HepG2 (cell line): ENCODE measurements around the gene ANAPC16. TPM values are rescaled to one million over a fixed set of nuclear protein-coding genes. Genes with fewer than 3 reads are reported as not detected.

Experiments used
- ATAC-seq: fragments of 200-7000 bp; cut with Tn5 transposase; 3 replicates; pipeline ENCODE4 v1.9.1; 2020; ENCODE audit warnings: mild to moderate bottlenecking, moderate library complexity
- BruUV-seq: library from RNA; stranded (reverse); fragments of 400-500 nt; replicated peaks from 2 replicates; lab custom pipeline; 2021; lab: Mats Ljungman, UMichigan
- CTCF ChIA-PET: fragments of 300-600 bp; formaldehyde crosslinking; extraction: SDS; loops from one replicate; lab custom pipeline; 2021; ENCODE audit warnings: low total read pairs, inconsistent platforms, low intra/inter-chr PET ratio; lab: Yijun Ruan, JAX
- POLR2A ChIA-PET: fragments of 350-600 bp; sonication (Branson Sonifier 250); formaldehyde crosslinking; loops from one replicate; lab custom pipeline; 2020; ENCODE audit warnings: antibody characterized with exemption, inconsistent platforms; lab: Yijun Ruan, JAX
- DNase-seq: peaks from one replicate; pipeline ENCODE4 v3.0.0-alpha.2; 2015; ENCODE audit warnings: low spot score
- FAIRE-seq: peaks from 3 replicates; lab custom pipeline; 2011; peaks lifted over from hg19 to GRCh38; lab: Jason Lieb, UNC
- H2AFZ ChIP-seq: one replicate; pipeline ENCODE4 v1.6.1; 2011; ENCODE audit warnings: low read length, inconsistent platforms
- H3K27ac ChIP-seq: fragments of 300-600 bp; 3 replicates; pipeline ENCODE4 v1.8.0; 2011; ENCODE audit warnings: mixed run types, mild to moderate bottlenecking, mixed read lengths, low read length, inconsistent platforms; ENCODE audit not compliant: insufficient read depth; ENCODE audit errors: extremely low read length
- H3K27me3 ChIP-seq, 2 experiments: fragments of 200-600 bp in 1 of 2; 2 replicates in 1 of 2; 3 replicates in 1 of 2; pipeline versions ENCODE4 v1.6.0 to v1.8.0; 2011; ENCODE audit warnings: low read length in 2 of 2, mild to moderate bottlenecking in 2 of 2, moderate library complexity in 2 of 2, inconsistent platforms in 1 of 2; ENCODE audit not compliant: insufficient read depth in 2 of 2, control insufficient read depth in 1 of 2
- H3K36me3 ChIP-seq, 2 experiments: fragments of 200-600 bp in 1 of 2; replicated peaks in 1 of 2; 2 replicates in 1 of 2; 3 replicates in 1 of 2; pipeline versions ENCODE4 v1.5.1 to v1.8.0; 2011; ENCODE audit warnings: low read length in 2 of 2, inconsistent platforms in 1 of 2; ENCODE audit not compliant: insufficient read depth in 2 of 2, control insufficient read depth in 1 of 2
- H3K4me1 ChIP-seq: 2 replicates; pipeline ENCODE4 v1.5.1; 2012; ENCODE audit warnings: low read length, inconsistent platforms; ENCODE audit not compliant: insufficient read depth
- H3K4me2 ChIP-seq: 2 replicates; pipeline ENCODE4 v1.6.0; 2011; ENCODE audit warnings: low read depth, low read length, inconsistent platforms
- H3K4me3 ChIP-seq, 3 experiments: fragments of 200-600 bp in 1 of 3; sonication (generic), shearing (Covaris generic) in 1 of 3; replicated peaks in 1 of 3; 2 replicates each; pipeline ENCODE4 v1.5.1; 2011 to 2016; ENCODE audit warnings: low read length in 3 of 3, inconsistent platforms in 2 of 3, low read depth in 2 of 3, mild to moderate bottlenecking in 2 of 3, control low read depth in 1 of 3, mixed read lengths in 1 of 3; ENCODE audit not compliant: insufficient read depth in 1 of 3
- H3K79me2 ChIP-seq: one replicate; pipeline ENCODE4 v1.6.1; 2011; ENCODE audit warnings: low read length, inconsistent platforms; ENCODE audit not compliant: insufficient read depth
- H3K9ac ChIP-seq: 2 replicates; pipeline ENCODE4 v1.6.0; 2011; ENCODE audit warnings: mild to moderate bottlenecking, low read depth, low read length, inconsistent platforms; ENCODE audit not compliant: insufficient read depth
- H3K9me3 ChIP-seq: 2 replicates; pipeline ENCODE4 v1.5.1; 2012; ENCODE audit warnings: mild to moderate bottlenecking, low read length
- H4K20me1 ChIP-seq: 2 replicates; pipeline ENCODE4 v1.6.0; 2011; ENCODE audit warnings: inconsistent platforms, mild to moderate bottlenecking, low read length, moderate library complexity; ENCODE audit not compliant: insufficient read depth
- KMT2B ChIP-seq: IDR thresholded peaks from 2 replicates; pipeline ENCODE4 v1.6.1; 2016; ENCODE audit warnings: missing genetic modification reagents, missing compliant biosample characterization
- MATR3 ChIP-seq: sonication (generic); formaldehyde crosslinking; IDR thresholded peaks from 2 replicates; pipeline ENCODE4 v1.4.0; 2020; ENCODE audit warnings: missing genetic modification reagents
- PAWR ChIP-seq: sonication (generic); formaldehyde crosslinking; IDR thresholded peaks from 2 replicates; pipeline ENCODE4 v1.4.0; 2020; ENCODE audit warnings: missing genetic modification reagents, mild to moderate bottlenecking, borderline replicate concordance
- PRMT3 ChIP-seq: sonication (generic); formaldehyde crosslinking; IDR thresholded peaks from 2 replicates; pipeline ENCODE4 v1.8.1; 2022; ENCODE audit warnings: low read depth, mild to moderate bottlenecking, moderate library complexity, missing genetic modification reagents, borderline replicate concordance
- PTBP1 ChIP-seq: fragments of 200-400 bp; formaldehyde crosslinking; IDR thresholded peaks from 2 replicates; pipeline ENCODE4 v1.6.1; 2018; ENCODE audit warnings: low read length, low read depth; ENCODE audit not compliant: poor library complexity, severe bottlenecking
- WGBS: methylation state at CpG from one replicate; pipeline ENCODE4 v1.1.6; 2017; ENCODE audit warnings: low lambda C conversion rate; 5-methylcytosine and 5-hydroxymethylcytosine counted together
- in situ Hi-C: cut with HindIII; loops from 2 replicates; pipeline ENCODE4 v1.10.0; 2017; ENCODE audit warnings: low pct_unique_long_range_greater_than_20kb; ENCODE audit not compliant: extremely low pct_ligation_motif_present
- intact Hi-C: fragments of 100-400 bp; cut with micrococcal nuclease; formaldehyde crosslinking; loops from one replicate; pipeline ENCODE4 v1.10.0; 2022; ENCODE audit not compliant: unreplicated experiment
- polyA plus RNA-seq, 8 experiments: library from polyadenylated mRNA; depleted of rRNA in 3 of 8; stranded (reverse) in 7 of 8; unstranded in 1 of 8; fragments of >200 nt; fragmentation: Illumina TruSeq in 4 of 8; extraction: Trizol in 4 of 8; gene quantifications; 2 replicates each; pipeline versions ENCODE4 v1.2.1 to v1.2.3, GENCODE V29; 2011 to 2016; ENCODE audit warnings: low read depth in 4 of 8, missing spikeins in 1 of 8, mixed read lengths in 1 of 8; ENCODE audit not compliant: insufficient read depth in 1 of 8
- total RNA-seq, 5 experiments: library from RNA; depleted of rRNA; stranded (reverse); fragments of >200 nt; fragmentation: Illumina TruSeq; extraction: Trizol; gene quantifications; 2 replicates each; pipeline ENCODE4 v1.2.3, GENCODE V29; 2016; ENCODE audit warnings: low read depth in 1 of 5
- TF ChIP-seq, protein P1 (sequence below), 2 experiments: fragments of 450-650 bp in 1 of 2; sonication (generic) in 1 of 2; formaldehyde crosslinking; IDR thresholded peaks; 2 replicates each; pipeline versions ENCODE4 v1.5.0 to v1.8.0; 2020 to 2022; ENCODE audit warnings: mild to moderate bottlenecking in 1 of 2, missing genetic modification reagents in 1 of 2
- TF ChIP-seq, protein P2 (sequence below): sonication (generic); formaldehyde crosslinking; IDR thresholded peaks from 2 replicates; pipeline ENCODE4 v1.4.0; 2020; ENCODE audit warnings: missing genetic modification reagents

Gene ANAPC16
- total and polyA plus RNA-seq, 2 of the 13 experiments (the other 11 are each of a cell fraction or from before 2014, with no cell fraction given): 74.8 to 89.4 TPM

DNA sequence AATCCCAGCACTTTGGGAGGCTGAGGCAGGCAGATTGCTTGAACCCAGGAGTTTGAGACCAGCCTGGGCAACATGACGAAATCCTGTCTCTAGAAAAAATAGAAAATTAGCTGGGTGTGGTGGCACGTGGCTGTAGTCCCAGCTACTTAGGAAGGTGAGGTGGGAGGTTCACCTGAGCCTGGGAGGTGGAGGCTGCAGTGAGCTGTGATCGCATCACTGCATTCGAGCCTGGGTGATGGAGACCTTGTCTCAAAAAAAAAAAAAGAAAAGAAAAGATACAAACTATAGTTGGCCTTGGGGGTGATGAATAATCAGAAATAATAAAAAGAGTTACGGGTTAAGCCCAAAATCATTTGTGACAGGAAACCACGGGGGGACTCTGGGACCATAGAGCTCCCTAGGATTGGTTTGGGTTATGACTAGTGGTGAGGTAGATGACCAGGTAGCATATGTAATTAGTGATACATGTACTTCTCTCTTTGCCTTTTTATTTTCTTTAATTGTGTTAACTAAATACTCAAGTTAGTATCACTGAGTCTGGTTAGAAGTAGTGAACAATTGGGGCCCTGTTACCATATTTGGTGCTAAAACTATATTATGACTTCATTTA, 10.7 kb downstream of the ANAPC16 start:
- ATAC-seq (no peak), FAIRE-seq (no peak), DNase-seq (no peak)
- H4K20me1 ChIP-seq: no peaks in the 10 kb centered on the region
- no peak for TF ChIP-seq KMT2B
- TF ChIP-seq, protein P1, sequence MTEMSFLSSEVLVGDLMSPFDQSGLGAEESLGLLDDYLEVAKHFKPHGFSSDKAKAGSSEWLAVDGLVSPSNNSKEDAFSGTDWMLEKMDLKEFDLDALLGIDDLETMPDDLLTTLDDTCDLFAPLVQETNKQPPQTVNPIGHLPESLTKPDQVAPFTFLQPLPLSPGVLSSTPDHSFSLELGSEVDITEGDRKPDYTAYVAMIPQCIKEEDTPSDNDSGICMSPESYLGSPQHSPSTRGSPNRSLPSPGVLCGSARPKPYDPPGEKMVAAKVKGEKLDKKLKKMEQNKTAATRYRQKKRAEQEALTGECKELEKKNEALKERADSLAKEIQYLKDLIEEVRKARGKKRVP (CRISPR knock-in tag; IDR thresholded peaks at IDR 0.05): no peak
- TF ChIP-seq PRMT3 (CRISPR knock-in tag): no peak
- no peak for TF ChIP-seq PTBP1
- TF ChIP-seq, protein P2, sequence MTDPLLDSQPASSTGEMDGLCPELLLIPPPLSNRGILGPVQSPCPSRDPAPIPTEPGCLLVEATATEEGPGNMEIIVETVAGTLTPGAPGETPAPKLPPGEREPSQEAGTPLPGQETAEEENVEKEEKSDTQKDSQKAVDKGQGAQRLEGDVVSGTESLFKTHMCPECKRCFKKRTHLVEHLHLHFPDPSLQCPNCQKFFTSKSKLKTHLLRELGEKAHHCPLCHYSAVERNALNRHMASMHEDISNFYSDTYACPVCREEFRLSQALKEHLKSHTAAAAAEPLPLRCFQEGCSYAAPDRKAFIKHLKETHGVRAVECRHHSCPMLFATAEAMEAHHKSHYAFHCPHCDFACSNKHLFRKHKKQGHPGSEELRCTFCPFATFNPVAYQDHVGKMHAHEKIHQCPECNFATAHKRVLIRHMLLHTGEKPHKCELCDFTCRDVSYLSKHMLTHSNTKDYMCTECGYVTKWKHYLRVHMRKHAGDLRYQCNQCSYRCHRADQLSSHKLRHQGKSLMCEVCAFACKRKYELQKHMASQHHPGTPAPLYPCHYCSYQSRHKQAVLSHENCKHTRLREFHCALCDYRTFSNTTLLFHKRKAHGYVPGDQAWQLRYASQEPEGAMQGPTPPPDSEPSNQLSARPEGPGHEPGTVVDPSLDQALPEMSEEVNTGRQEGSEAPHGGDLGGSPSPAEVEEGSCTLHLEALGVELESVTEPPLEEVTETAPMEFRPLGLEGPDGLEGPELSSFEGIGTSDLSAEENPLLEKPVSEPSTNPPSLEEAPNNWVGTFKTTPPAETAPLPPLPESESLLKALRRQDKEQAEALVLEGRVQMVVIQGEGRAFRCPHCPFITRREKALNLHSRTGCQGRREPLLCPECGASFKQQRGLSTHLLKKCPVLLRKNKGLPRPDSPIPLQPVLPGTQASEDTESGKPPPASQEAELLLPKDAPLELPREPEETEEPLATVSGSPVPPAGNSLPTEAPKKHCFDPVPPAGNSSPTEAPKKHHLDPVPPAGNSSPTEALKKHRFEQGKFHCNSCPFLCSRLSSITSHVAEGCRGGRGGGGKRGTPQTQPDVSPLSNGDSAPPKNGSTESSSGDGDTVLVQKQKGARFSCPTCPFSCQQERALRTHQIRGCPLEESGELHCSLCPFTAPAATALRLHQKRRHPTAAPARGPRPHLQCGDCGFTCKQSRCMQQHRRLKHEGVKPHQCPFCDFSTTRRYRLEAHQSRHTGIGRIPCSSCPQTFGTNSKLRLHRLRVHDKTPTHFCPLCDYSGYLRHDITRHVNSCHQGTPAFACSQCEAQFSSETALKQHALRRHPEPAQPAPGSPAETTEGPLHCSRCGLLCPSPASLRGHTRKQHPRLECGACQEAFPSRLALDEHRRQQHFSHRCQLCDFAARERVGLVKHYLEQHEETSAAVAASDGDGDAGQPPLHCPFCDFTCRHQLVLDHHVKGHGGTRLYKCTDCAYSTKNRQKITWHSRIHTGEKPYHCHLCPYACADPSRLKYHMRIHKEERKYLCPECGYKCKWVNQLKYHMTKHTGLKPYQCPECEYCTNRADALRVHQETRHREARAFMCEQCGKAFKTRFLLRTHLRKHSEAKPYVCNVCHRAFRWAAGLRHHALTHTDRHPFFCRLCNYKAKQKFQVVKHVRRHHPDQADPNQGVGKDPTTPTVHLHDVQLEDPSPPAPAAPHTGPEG: no peak
- TF ChIP-seq PAWR (CRISPR knock-in tag): no peak
- TF ChIP-seq MATR3 (CRISPR knock-in tag): no peak
- ChIA-PET CTCF (no interaction called here), POLR2A (interaction anchor here (0.6 to 1.8 kb wide), 6 partner anchors 10 to 94 kb away, joined by 3 to 8 read pairs (median 4); partner anchors contain the start of genes ANAPC16, ASCC1 and DDIT4)
- in situ Hi-C loops: no loop called here
- no peak overlapping the region for H3K4me2 ChIP-seq
- intact Hi-C loops: loop anchor here (10.0 kb wide), 2 partner anchors 98 to 102 kb away; no protein-coding TSS in a partner anchor
- no peak overlapping the region for H2AFZ ChIP-seq
- WGBS: 97% methylated on average over 6 of the region's 6 CpGs
- H3K27me3 ChIP-seq: no peaks in the 10 kb centered on the region
- H3K79me2 ChIP-seq: peaks cover 28% of the 10 kb centered on the region
- no TSS peak for BruUV-seq
- no peak overlapping the region for H3K27ac ChIP-seq
- H3K9me3 ChIP-seq: no peaks in the 10 kb centered on the region
- peaks cover 8 to 21% of the 10 kb centered on the region in 2 experiments; a peak in 4 of 5 replicates for H3K36me3 ChIP-seq
- H3K9ac ChIP-seq: no peak overlapping the region
- H3K4me3 ChIP-seq: no peak overlapping the region
- H3K4me1 ChIP-seq: peaks cover 19% of the 10 kb centered on the region
